ENCODE results near the gene NMRK2.
A peak's percentile ranks its signal among the peaks of the same experiment; 100 is the strongest.

Gene NMRK2

GRCh38 chr19:3968556-3969434 is 35.9 kb downstream of the NMRK2 start:
- H2AFZ ChIP-seq (ENCODE audit: low read length) = no peak overlapping the region
- no peaks in the 10 kb centered on the region for H3K9me3 ChIP-seq (ENCODE audit: insufficient read depth, low read depth, low read length)
- no peaks in the 10 kb centered on the region for H3K36me3 ChIP-seq (ENCODE audit: insufficient read depth, low read length)
- TF ChIP-seq CTCF (conservative IDR thresholded peaks at IDR 0.05; ENCODE audit: low read length) = no peak
- TF ChIP-seq EZH2phosphoT487 (IDR thresholded peaks at IDR 0.05; ENCODE audit: borderline replicate concordance) = no peak
- H3F3A ChIP-seq (ENCODE audit: low read depth) = peaks cover 3% of the 10 kb centered on the region; the same call in 1 of the 2 replicates
- H3K4me3 ChIP-seq (ENCODE audit: low read length, poor library complexity, severe bottlenecking) = peak overlapping the region; percentile 95
- H3K79me2 ChIP-seq (ENCODE audit: insufficient read depth, low read length) = peaks cover 29% of the 10 kb centered on the region
- peaks cover 20% of the 10 kb centered on the region for H3K4me1 ChIP-seq (ENCODE audit: insufficient read depth, low read length, poor library complexity, severe bottlenecking)
- peak overlapping the region; percentile 89 for H3K4me2 ChIP-seq (ENCODE audit: low read depth, low read length, poor library complexity, severe bottlenecking)
- peak overlapping the region; percentile 91 for H3K9ac ChIP-seq (ENCODE audit: low read depth, low read length, poor library complexity, severe bottlenecking)
- H3K9me2 ChIP-seq (replicated peaks; ENCODE audit: low read depth, low read length) = no peaks in the 10 kb centered on the region
- H4K20me1 ChIP-seq (ENCODE audit: insufficient read depth, low read length, poor library complexity, severe bottlenecking) = peaks cover 27% of the 10 kb centered on the region
- no peaks in the 10 kb centered on the region for H3K27me3 ChIP-seq (ENCODE audit: insufficient read depth, low read length, poor library complexity, severe bottlenecking)

- H2AFZ ChIP-seq (ENCODE audit: low read length) = no peak overlapping the region
- H3K9me3 ChIP-seq (ENCODE audit: insufficient read depth, low read depth, low read length) = no peaks in the 10 kb centered on the region
- peaks cover 3% of the 10 kb centered on the region; the same call in 1 of the 2 replicates for H3F3A ChIP-seq (ENCODE audit: low read depth)
- peaks cover 20% of the 10 kb centered on the region for H3K4me1 ChIP-seq (ENCODE audit: insufficient read depth, low read length, poor library complexity, severe bottlenecking)
- no peaks in the 10 kb centered on the region for H3K9me2 ChIP-seq (replicated peaks; ENCODE audit: low read depth, low read length)
- no peaks in the 10 kb centered on the region for H3K27me3 ChIP-seq (ENCODE audit: insufficient read depth, low read length, poor library complexity, severe bottlenecking)
- peaks cover 29% of the 10 kb centered on the region for H3K79me2 ChIP-seq (ENCODE audit: insufficient read depth, low read length)
- TF ChIP-seq EZH2phosphoT487 (IDR thresholded peaks at IDR 0.05; ENCODE audit: borderline replicate concordance) = no peak
- TF ChIP-seq CTCF (conservative IDR thresholded peaks at IDR 0.05; ENCODE audit: low read length) = no peak
- H3K4me2 ChIP-seq (ENCODE audit: low read depth, low read length, poor library complexity, severe bottlenecking) = peak overlapping the region; percentile 89
- H4K20me1 ChIP-seq (ENCODE audit: insufficient read depth, low read length, poor library complexity, severe bottlenecking) = peaks cover 27% of the 10 kb centered on the region
- peak overlapping the region; percentile 91 for H3K9ac ChIP-seq (ENCODE audit: low read depth, low read length, poor library complexity, severe bottlenecking)
- H3K36me3 ChIP-seq (ENCODE audit: insufficient read depth, low read length) = no peaks in the 10 kb centered on the region
- peak overlapping the region; percentile 95 for H3K4me3 ChIP-seq (ENCODE audit: low read length, poor library complexity, severe bottlenecking)
Observed at GRCh38 chr19:3969435-3970312, 36.8 kb downstream of the NMRK2 start.

- no peak for TF ChIP-seq CTCF (conservative IDR thresholded peaks at IDR 0.05; ENCODE audit: low read length)
- TF ChIP-seq EZH2phosphoT487 (IDR thresholded peaks at IDR 0.05; ENCODE audit: borderline replicate concordance) = no peak
- H4K20me1 ChIP-seq (ENCODE audit: insufficient read depth, low read length, poor library complexity, severe bottlenecking) = peaks cover 31% of the 10 kb centered on the region
- no peaks in the 10 kb centered on the region for H3K27me3 ChIP-seq (ENCODE audit: insufficient read depth, low read length, poor library complexity, severe bottlenecking)
- 0 out of 2 replicates have a peak overlapping the region, but pooled peaks have one; percentile 56 for H2AFZ ChIP-seq (ENCODE audit: low read length)
- peak overlapping the region; percentile 95 for H3K4me3 ChIP-seq (ENCODE audit: low read length, poor library complexity, severe bottlenecking)
- peak overlapping the region; percentile 91 for H3K9ac ChIP-seq (ENCODE audit: low read depth, low read length, poor library complexity, severe bottlenecking)
- peaks cover 32% of the 10 kb centered on the region for H3K79me2 ChIP-seq (ENCODE audit: insufficient read depth, low read length)
- peaks cover 4% of the 10 kb centered on the region; the same call in 1 of the 2 replicates for H3K36me3 ChIP-seq (ENCODE audit: insufficient read depth, low read length)
- no peaks in the 10 kb centered on the region for H3K9me3 ChIP-seq (ENCODE audit: insufficient read depth, low read depth, low read length)
- peaks cover 20% of the 10 kb centered on the region for H3K4me1 ChIP-seq (ENCODE audit: insufficient read depth, low read length, poor library complexity, severe bottlenecking)
- H3K4me2 ChIP-seq (ENCODE audit: low read depth, low read length, poor library complexity, severe bottlenecking) = peak overlapping the region; percentile 89
- H3K9me2 ChIP-seq (replicated peaks; ENCODE audit: low read depth, low read length) = no peaks in the 10 kb centered on the region
- H3F3A ChIP-seq (ENCODE audit: low read depth) = peaks cover 3% of the 10 kb centered on the region; the same call in 1 of the 2 replicates
Observed at GRCh38 chr19:3970313-3970807, 37.5 kb downstream of the NMRK2 start.

All from Loucy (cell line).